Suprapubic skin (tissue), 3 donors: ENCODE results near the gene UBE2N.

ENCODE experiments used
- POLR2A ChIP-seq, 2 donors: fragments of 450-650 bp; IDR thresholded peaks; one replicate each; pipeline ENCODE4 v1.6.1; 2017; ENCODE audit warnings: antibody characterized with exemption in 2 of 2, mild to moderate bottlenecking in 2 of 2, moderate library complexity in 2 of 2
- TF ChIP-seq, protein P1 (sequence below), 2 donors: fragments of 200-600 bp in 1 of 2; fragments of 450-650 bp in 1 of 2; sonication (generic) in 1 of 2; IDR thresholded peaks; one replicate each; pipeline ENCODE4 v1.5.1; 2016 to 2019; ENCODE audit warnings: antibody characterized with exemption in 2 of 2, mild to moderate bottlenecking in 1 of 2, moderate library complexity in 1 of 2

GRCh38 chr12:93422050-93422449, 19.7 kb downstream of the UBE2N start:
- TF ChIP-seq, protein P1, sequence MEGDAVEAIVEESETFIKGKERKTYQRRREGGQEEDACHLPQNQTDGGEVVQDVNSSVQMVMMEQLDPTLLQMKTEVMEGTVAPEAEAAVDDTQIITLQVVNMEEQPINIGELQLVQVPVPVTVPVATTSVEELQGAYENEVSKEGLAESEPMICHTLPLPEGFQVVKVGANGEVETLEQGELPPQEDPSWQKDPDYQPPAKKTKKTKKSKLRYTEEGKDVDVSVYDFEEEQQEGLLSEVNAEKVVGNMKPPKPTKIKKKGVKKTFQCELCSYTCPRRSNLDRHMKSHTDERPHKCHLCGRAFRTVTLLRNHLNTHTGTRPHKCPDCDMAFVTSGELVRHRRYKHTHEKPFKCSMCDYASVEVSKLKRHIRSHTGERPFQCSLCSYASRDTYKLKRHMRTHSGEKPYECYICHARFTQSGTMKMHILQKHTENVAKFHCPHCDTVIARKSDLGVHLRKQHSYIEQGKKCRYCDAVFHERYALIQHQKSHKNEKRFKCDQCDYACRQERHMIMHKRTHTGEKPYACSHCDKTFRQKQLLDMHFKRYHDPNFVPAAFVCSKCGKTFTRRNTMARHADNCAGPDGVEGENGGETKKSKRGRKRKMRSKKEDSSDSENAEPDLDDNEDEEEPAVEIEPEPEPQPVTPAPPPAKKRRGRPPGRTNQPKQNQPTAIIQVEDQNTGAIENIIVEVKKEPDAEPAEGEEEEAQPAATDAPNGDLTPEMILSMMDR (IDR thresholded peaks at IDR 0.05) = no peak
- TF ChIP-seq POLR2A (IDR thresholded peaks at IDR 0.05) = no peak
